ENCODE results near the gene DROSHA. TPM values are rescaled to one million over a fixed set of nuclear protein-coding genes. Genes with fewer than 3 reads are reported as not detected.

DROSHA gene
- total RNA-seq, 4 donors from 2014 or later, result 29.4 to 62.4 (median 50.2) TPM

DNA sequence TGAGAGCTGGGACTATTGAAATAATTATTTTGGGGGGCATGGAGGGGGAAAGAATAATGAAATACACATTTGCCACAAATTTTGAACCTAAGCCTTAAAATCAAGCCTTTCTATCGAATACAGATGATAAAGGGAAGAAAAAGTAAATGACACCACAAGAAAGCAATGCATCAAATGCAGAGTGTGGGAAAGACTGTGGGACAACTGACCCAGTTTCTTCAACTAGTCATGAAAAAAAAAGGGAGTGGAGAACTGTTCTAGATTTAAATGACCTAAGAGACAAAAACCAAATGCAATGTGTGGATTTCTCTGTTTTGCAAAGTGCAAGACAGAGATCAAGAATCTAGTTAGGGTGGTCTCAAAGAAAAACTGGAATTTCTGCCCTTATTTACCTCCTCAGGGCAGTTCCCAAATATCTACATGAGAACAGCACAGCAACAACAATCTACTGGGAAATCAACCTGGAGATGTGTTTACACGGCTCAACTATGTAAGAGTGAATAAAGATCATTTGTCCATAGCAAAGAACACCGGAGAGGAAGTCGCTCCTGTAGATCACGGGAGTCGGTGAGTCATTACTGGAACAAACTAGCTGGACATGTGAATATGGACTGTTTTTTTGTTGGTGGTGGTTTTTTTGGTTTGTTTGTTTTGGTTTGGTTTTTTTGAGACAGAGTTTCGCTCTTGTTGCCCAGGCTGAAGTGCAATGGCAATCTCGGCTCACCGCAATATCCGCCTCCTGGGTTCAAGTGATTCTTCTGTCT, 145.9 kb downstream of the DROSHA start:
- ATAC-seq (ENCODE audit: low FRiP score) (no peak), DNase-seq (ENCODE audit: low spot score) (no peak)
- TF ChIP-seq, protein P1, sequence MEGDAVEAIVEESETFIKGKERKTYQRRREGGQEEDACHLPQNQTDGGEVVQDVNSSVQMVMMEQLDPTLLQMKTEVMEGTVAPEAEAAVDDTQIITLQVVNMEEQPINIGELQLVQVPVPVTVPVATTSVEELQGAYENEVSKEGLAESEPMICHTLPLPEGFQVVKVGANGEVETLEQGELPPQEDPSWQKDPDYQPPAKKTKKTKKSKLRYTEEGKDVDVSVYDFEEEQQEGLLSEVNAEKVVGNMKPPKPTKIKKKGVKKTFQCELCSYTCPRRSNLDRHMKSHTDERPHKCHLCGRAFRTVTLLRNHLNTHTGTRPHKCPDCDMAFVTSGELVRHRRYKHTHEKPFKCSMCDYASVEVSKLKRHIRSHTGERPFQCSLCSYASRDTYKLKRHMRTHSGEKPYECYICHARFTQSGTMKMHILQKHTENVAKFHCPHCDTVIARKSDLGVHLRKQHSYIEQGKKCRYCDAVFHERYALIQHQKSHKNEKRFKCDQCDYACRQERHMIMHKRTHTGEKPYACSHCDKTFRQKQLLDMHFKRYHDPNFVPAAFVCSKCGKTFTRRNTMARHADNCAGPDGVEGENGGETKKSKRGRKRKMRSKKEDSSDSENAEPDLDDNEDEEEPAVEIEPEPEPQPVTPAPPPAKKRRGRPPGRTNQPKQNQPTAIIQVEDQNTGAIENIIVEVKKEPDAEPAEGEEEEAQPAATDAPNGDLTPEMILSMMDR (IDR thresholded peaks at IDR 0.05), result no peak

DNA sequence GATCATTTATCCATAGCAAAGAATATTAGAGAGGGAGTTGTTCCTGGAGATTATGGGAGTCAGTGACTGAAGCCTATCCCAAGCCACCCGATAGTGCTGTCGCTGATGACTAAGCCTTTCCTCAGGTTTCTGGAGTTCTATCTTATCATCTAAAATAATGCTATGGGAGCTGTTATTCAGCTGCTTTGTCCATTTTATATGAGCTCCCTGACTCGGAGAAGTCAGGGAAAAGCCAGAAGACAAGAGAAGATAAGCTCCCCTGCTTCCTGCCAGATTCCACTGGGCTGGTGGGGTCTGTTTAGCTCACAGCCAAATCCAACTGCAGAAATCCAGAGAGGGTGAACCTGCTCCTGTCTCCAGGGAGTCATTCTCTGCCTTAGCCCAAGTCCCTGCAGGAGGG, 148.2 kb downstream of the DROSHA start:
- ATAC-seq (ENCODE audit: low FRiP score), result no peak
- TF ChIP-seq, protein P1 (IDR thresholded peaks at IDR 0.05), result no peak
- DNase-seq (ENCODE audit: low spot score), result no peak

DNA sequence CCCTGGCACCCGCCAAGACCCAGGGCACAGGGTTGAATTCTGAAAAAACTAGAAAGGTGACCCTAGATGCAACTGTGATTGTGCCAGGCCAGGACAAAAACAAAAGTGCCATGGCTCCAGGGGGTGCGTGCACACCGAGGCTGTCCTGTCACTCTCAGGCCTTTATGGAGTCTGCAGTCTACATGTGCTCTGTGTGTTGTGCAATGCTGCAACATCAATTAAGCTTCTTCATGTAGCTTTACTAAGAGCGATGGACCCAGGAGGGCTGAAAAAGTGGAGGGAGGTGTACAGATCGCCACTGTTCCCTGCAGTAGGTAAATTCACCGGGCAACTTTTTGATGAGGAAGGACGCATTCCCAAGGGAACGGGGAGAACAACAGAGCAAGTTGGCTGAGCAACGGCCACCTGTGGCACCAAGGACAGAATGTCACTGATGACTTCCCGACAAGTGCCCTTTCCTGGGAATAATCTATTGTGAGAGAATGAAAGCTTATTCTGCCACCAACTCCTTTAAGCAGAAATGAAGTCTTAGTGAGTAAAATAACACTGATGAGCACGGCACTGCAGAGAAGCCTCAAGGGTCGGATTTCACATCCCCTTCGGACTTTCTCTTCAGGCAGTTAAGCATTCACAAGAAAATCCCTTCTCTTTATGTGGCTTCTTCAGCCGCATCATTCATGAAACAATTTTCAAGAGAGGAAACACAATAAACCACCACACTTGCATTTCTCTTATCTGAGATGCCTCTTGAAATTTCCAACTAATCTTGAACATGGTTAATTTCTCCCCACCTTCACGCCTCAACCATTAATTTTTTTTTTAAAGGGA, 149.6 kb downstream of the DROSHA start:
- TF ChIP-seq, protein P1 (IDR thresholded peaks at IDR 0.05), result no peak

DNA sequence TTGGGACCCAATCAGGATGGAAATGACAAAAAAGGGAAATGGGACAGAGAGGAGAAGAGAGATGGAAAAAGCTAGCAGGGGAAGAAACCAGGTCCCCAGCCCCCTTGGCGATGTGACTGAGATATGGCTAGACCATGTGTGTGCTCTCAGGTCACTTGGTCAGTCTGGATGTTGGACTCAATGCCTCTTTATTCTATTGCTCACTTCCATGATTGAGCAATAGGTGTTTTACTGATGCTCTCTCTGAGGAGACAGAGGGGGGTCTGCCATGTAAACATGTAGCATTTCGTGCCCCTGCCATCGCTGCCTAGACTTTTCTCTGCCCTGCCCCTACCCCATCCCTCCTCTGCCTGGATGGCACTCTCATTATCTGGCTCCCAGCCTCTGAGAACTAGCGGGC, 150.6 kb downstream of the DROSHA start:
- TF ChIP-seq, protein P1 (IDR thresholded peaks at IDR 0.05), result no peak
- no peak for ATAC-seq (ENCODE audit: low FRiP score)
- no peak for DNase-seq (ENCODE audit: low spot score)

More for the DNA sequence above, 149.6 kb downstream of the DROSHA start:
- no peak for ATAC-seq (ENCODE audit: low FRiP score)
- DNase-seq (ENCODE audit: low spot score), result no peak

DNA sequence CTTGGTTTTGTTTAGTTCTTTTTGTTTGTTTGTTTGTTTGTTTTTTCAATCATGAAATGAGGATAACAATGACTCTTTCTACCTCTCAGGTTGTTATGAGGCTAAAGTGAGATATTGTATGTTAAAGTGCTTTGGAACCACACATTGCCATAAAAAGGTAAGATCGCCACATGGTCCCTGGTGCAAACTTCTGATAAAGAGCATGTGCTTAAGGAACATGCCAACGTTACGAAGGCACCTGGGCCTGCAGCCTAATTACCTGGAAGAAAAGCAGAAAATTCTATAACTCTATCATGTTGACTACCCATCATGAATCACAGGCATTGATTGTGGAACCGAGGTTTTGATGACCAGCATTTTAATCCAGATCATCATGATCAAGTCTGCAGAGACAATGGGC, 151.8 kb downstream of the DROSHA start:
- ATAC-seq (ENCODE audit: low FRiP score) (no peak), DNase-seq (ENCODE audit: low spot score) (no peak)
- TF ChIP-seq, protein P1 (IDR thresholded peaks at IDR 0.05), result no peak

DNA sequence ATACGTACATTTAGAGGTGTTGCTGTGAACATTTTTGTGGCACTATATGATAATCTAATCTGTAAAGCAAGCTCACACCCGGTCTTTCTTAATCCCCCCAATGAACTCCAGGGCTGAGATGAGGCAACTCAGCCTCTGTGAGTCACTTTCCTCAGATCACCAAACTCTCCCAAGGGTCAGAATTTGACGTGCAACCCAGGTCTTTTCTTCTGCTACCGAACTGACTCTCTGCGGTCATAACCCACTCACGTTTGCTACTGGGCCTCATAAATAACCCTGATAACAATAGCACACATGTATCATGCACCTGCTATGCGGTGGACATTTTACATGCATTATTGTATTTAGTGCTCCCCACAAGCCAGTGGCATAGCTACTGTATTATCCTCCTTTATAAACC, 153.1 kb downstream of the DROSHA start:
- TF ChIP-seq, protein P1 (IDR thresholded peaks at IDR 0.05), result no peak
- ATAC-seq (ENCODE audit: low FRiP score), result no peak
- no peak for DNase-seq (ENCODE audit: low spot score)
